HFFc6 (cell line): Measurements from ENCODE around the gene FAM89A. TPM values are rescaled to one million over a fixed set of nuclear protein-coding genes. Genes with fewer than 3 reads are reported as not detected.

Experiments used
- DNase-seq: peaks from one replicate; pipeline ENCODE4 v3.0.0-alpha.2; 2018
- H3K27ac Mint-ChIP-seq: 2 replicates; pipeline ENCODE4 v1.8.0; 2020; ENCODE audit warnings: mild to moderate bottlenecking, mixed read lengths
- H3K27me3 Mint-ChIP-seq: 2 replicates; pipeline ENCODE4 v1.8.0; 2021; ENCODE audit warnings: mild to moderate bottlenecking, moderate library complexity, mixed read lengths; ENCODE audit not compliant: insufficient read depth
- H3K36me3 Mint-ChIP-seq: 2 replicates; pipeline ENCODE4 v1.8.0; 2021; ENCODE audit warnings: low read depth, mixed read lengths
- H3K4me1 Mint-ChIP-seq: 2 replicates; pipeline ENCODE4 v1.8.0; 2020; ENCODE audit warnings: low read depth, mixed read lengths
- H3K4me3 Mint-ChIP-seq: 2 replicates; pipeline ENCODE4 v1.8.0; 2020; ENCODE audit warnings: mild to moderate bottlenecking, moderate library complexity, mixed read lengths
- H3K9me3 Mint-ChIP-seq: 2 replicates; pipeline ENCODE4 v1.8.0; 2020; ENCODE audit warnings: mild to moderate bottlenecking, mixed read lengths
- total RNA-seq, 6 experiments: library from RNA; stranded (reverse); fragmentation: NEBNext Ultra II Directional; extraction: Animal tissue kit (Norgen Biotek cat#: 25700); gene quantifications; 2 replicates in 1 of 6; 3 replicates in 5 of 6; pipeline ENCODE4 v1.2.3, GENCODE V29; 2021
- TF ChIP-seq, protein P1 (sequence below): fragments of 200-600 bp; sonication (generic); IDR thresholded peaks from 2 replicates; pipeline ENCODE4 v1.5.0; 2021; ENCODE audit warnings: antibody characterized with exemption, mild to moderate bottlenecking

The FAM89A gene
- total RNA-seq, 6 experiments from 2014 or later, result 2.4 to 3.7 (median 2.9) TPM

DNA sequence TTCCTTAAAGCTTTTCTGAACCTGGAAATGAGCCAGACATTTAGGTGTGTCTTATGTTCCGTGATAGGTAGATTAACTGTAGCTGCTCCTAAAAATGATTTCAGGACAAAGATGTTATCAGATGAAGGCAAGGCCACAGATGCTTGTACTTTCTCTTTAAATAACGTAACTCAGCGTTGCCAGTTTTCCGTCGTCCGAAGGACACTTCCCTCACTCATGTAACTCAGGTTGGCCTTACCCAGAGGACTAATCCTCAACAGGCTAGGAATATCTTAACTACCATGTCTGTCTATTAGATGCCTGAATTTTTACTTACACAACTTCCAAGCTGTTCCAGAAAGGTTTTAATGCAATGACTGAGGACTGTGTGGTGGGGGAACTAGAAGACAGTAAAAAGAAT lies 35.4 kb upstream of the FAM89A start:
- H3K4me3 Mint-ChIP-seq, result no peak overlapping the region
- no peaks in the 10 kb centered on the region for H3K9me3 Mint-ChIP-seq
- H3K36me3 Mint-ChIP-seq, result no peaks in the 10 kb centered on the region
- peaks cover 6% of the 10 kb centered on the region for H3K27me3 Mint-ChIP-seq
- no peak for DNase-seq
- H3K27ac Mint-ChIP-seq, result no peak overlapping the region
- H3K4me1 Mint-ChIP-seq, result no peaks in the 10 kb centered on the region
- TF ChIP-seq, protein P1, sequence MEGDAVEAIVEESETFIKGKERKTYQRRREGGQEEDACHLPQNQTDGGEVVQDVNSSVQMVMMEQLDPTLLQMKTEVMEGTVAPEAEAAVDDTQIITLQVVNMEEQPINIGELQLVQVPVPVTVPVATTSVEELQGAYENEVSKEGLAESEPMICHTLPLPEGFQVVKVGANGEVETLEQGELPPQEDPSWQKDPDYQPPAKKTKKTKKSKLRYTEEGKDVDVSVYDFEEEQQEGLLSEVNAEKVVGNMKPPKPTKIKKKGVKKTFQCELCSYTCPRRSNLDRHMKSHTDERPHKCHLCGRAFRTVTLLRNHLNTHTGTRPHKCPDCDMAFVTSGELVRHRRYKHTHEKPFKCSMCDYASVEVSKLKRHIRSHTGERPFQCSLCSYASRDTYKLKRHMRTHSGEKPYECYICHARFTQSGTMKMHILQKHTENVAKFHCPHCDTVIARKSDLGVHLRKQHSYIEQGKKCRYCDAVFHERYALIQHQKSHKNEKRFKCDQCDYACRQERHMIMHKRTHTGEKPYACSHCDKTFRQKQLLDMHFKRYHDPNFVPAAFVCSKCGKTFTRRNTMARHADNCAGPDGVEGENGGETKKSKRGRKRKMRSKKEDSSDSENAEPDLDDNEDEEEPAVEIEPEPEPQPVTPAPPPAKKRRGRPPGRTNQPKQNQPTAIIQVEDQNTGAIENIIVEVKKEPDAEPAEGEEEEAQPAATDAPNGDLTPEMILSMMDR, result no peak

DNA sequence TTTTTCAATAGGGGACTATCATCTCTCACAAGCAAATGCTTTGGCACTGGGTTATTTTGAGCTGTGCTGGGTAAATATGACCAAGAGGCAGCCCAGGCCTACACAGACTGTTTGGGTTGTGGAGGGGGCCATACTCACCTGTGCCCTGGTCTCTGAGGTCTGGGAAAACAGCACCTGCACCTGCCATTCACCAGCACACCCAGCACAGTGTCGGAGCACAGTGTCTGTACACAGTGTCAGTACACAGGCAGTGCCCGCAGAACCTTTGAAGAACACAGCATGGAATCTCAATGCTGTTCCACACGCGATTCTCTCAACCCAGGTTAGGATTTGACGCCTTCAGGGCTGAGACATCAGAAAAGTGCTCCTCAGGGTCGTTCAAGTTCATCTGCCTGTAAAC lies 35.0 kb upstream of the FAM89A start:
- no peaks in the 10 kb centered on the region for H3K4me1 Mint-ChIP-seq
- TF ChIP-seq, protein P1, result no peak
- no peak overlapping the region for H3K4me3 Mint-ChIP-seq
- no peak for DNase-seq
- no peaks in the 10 kb centered on the region for H3K9me3 Mint-ChIP-seq
- H3K27ac Mint-ChIP-seq, result no peak overlapping the region
- H3K36me3 Mint-ChIP-seq, result no peaks in the 10 kb centered on the region
- peaks cover 8% of the 10 kb centered on the region for H3K27me3 Mint-ChIP-seq

DNA sequence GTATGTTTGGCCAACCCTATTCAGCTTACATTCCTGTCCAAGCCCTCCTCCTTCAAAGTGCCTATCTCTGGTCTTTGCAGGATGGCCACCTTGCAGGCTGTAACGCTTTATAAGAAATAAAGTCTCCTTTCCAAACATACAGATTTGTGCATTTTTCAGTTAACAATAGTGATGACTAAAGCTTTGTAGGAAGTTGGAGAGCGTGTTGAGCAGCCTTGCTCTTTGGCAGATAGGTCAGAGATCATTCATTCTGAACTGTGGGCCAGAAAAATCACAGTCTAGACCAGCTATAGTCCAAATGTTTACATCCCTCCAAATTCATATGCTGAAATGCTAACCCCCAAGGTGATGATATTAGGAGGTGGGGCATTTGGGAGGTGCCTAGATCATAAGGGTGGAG lies 34.0 kb upstream of the FAM89A start:
- H3K27me3 Mint-ChIP-seq, result peaks cover 7% of the 10 kb centered on the region

DNA sequence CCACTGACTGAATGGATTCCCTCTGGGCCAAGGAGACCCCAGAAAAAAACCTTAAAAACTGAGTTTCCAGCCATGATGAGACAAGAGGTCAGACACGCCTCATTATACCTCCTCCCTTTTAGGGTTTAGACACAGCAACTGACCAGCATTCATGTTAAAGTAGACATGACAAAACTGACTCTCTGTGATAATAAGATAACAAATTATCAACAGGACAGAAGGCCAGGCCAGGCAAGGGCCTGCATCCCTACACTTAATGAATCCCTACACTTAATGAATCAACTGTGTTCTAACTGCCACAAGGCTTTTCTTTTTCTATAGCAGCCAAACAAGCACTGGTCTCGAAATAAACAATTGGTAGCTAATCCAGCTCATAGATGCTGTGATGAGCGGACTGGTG lies 33.3 kb upstream of the FAM89A start:
- TF ChIP-seq, protein P1, result no peak
- H3K9me3 Mint-ChIP-seq, result peaks cover 4% of the 10 kb centered on the region; the same call in 1 of the 2 replicates
- H3K4me3 Mint-ChIP-seq, result no peak overlapping the region
- H3K4me1 Mint-ChIP-seq, result no peaks in the 10 kb centered on the region
- no peak for DNase-seq
- H3K27me3 Mint-ChIP-seq, result peaks cover 2% of the 10 kb centered on the region
- no peak overlapping the region for H3K27ac Mint-ChIP-seq
- H3K36me3 Mint-ChIP-seq, result no peaks in the 10 kb centered on the region

More for the DNA sequence above, 34.0 kb upstream of the FAM89A start:
- Mint-ChIP-seq H3K36me3 (no peaks in the 10 kb centered on the region), H3K4me3 (no peak overlapping the region), H3K27ac (no peak overlapping the region), H3K4me1 (no peaks in the 10 kb centered on the region), H3K9me3 (peaks cover 4% of the 10 kb centered on the region; the same call in 1 of the 2 replicates)
- TF ChIP-seq, protein P1, result no peak
- no peak for DNase-seq

DNA sequence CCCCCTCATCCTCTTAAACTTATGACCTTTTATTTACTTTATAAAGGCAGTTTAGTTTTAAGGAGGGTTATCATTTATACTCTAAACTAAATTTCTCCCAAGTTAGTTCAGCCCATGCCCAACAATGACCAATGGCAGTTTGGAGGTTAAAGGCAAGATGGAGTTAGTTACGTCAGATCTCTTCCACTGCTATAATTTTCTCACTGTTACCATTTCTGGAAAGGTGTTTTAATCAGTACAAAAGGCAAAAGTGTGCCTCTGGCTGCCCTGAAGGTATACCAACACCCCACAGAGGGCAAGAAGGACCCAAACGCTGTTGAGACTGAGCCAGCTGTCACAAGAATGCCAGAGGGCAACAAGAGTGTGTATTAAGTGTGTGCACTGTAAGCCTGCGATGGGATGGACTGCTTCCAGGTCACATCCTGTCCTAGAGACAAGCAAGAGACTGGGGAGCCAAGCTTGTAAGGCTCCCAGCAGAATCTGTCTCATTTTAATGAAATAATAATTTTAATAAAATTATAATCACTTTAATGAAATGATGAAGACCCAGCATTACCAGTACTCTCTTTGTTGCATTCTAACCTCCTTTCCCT lies 32.5 kb upstream of the FAM89A start:
- peaks cover 4% of the 10 kb centered on the region; the same call in 1 of the 2 replicates for H3K9me3 Mint-ChIP-seq
- no peaks in the 10 kb centered on the region for H3K4me1 Mint-ChIP-seq
- TF ChIP-seq, protein P1, result no peak
- no peaks in the 10 kb centered on the region for H3K36me3 Mint-ChIP-seq
- H3K27ac Mint-ChIP-seq, result no peak overlapping the region
- no peak for DNase-seq
- H3K27me3 Mint-ChIP-seq, result peaks cover 2% of the 10 kb centered on the region
- no peak overlapping the region for H3K4me3 Mint-ChIP-seq

DNA sequence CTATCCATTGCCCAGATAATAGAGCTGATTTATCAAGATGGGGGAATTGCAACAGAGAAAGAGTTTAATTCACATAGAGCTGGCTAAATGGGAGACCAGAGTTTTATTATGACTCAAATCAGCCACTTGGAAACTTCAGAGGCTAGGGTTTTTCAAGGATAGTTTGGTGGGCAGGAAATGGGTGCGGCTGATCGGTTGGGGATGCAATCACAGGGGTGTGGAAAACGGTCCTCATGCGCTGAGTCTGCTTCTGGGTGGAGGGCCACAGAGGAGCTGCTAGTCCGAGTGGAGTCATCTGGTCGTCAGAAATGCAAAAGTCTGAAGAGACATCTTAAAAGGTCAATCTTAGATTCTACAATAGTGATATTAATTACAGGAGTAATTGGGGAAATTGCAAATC lies 32.0 kb upstream of the FAM89A start:
- DNase-seq, result no peak
- peaks cover 4% of the 10 kb centered on the region; the same call in 1 of the 2 replicates for H3K9me3 Mint-ChIP-seq
- H3K27ac Mint-ChIP-seq, result no peak overlapping the region
- TF ChIP-seq, protein P1, result no peak
- no peaks in the 10 kb centered on the region for H3K4me1 Mint-ChIP-seq
- no peaks in the 10 kb centered on the region for H3K36me3 Mint-ChIP-seq
- no peak overlapping the region for H3K4me3 Mint-ChIP-seq
- peaks cover 2% of the 10 kb centered on the region for H3K27me3 Mint-ChIP-seq
